AG04449 (cell line): Measurements from ENCODE around the gene RBP3.

Experiments
- CTCF ChIA-PET: fragments of 350-600 bp; formaldehyde crosslinking; extraction: SDS; loops from one replicate; lab custom pipeline; 2021; ENCODE audit warnings: antibody characterized with exemption; lab: Yijun Ruan, JAX
- POLR2A ChIA-PET: fragments of 400-600, 350-600 bp; formaldehyde crosslinking; extraction: SDS; loops from one replicate; lab custom pipeline; 2020; ENCODE audit warnings: antibody characterized with exemption, inconsistent platforms; lab: Yijun Ruan, JAX
- DNase-seq: peaks from one replicate; pipeline ENCODE4 v3.0.0-alpha.2; 2010; ENCODE audit warnings: low read depth, low spot score
- H3K4me3 ChIP-seq: 2 replicates; pipeline ENCODE4 v1.5.1; 2011; ENCODE audit warnings: low read depth, mild to moderate bottlenecking, control low read depth, low read length
- CTCF ChIP-seq: IDR thresholded peaks from one replicate; pipeline ENCODE4 v1.5.1; 2011; ENCODE audit warnings: mild to moderate bottlenecking, moderate library complexity, low read length, control low read depth, inconsistent platforms; ENCODE audit not compliant: insufficient read depth; ENCODE audit errors: missing control alignments

Gene RBP3

GRCh38 chr10:47368431-47369180 lies 20.4 kb downstream of the RBP3 start:
- ChIA-PET CTCF (interaction anchor here (0.6 to 1.2 kb wide), 2 partner anchors 9 to 15 kb away, joined by 3 to 4 read pairs; no protein-coding TSS in a partner anchor), POLR2A (no interaction called here)
- no peak for TF ChIP-seq CTCF
- no peak overlapping the region for H3K4me3 ChIP-seq
- DNase-seq, result no peak

GRCh38 chr10:47369251-47369894 lies 21.2 kb downstream of the RBP3 start:
- CTCF ChIA-PET, result interaction anchor here (0.6 to 1.2 kb wide), 3 partner anchors 8 to 16 kb away, joined by 3 to 4 read pairs (median 3); no protein-coding TSS in a partner anchor

GRCh38 chr10:47370015-47370767 lies 22.0 kb downstream of the RBP3 start:
- DNase-seq, result no peak
- TF ChIP-seq CTCF, result no peak
- ChIA-PET POLR2A (no interaction called here), CTCF (interaction anchor here (0.7 kb wide), 1 partner anchor 8 kb away, joined by 3 read pairs; no protein-coding TSS in a partner anchor)
- no peak overlapping the region for H3K4me3 ChIP-seq

More at GRCh38 chr10:47369251-47369894, 21.2 kb downstream of the RBP3 start:
- no peak overlapping the region for H3K4me3 ChIP-seq
- TF ChIP-seq CTCF, result no peak
- DNase-seq, result no peak
- POLR2A ChIA-PET, result no interaction called here

- H3K4me3 ChIP-seq, result no peak overlapping the region
- POLR2A ChIA-PET, result no interaction called here
- DNase-seq, result no peak
- TF ChIP-seq CTCF, result no peak
- CTCF ChIA-PET, result interaction anchor here (2.7 kb wide), 1 partner anchor 9 kb away, joined by 17 read pairs; no protein-coding TSS in a partner anchor
Measured at GRCh38 chr10:47370878-47371277, 22.7 kb downstream of the RBP3 start.

- no peak for TF ChIP-seq CTCF
Measured at GRCh38 chr10:47371629-47372485, 23.7 kb downstream of the RBP3 start.

More at GRCh38 chr10:47371629-47372485, 23.7 kb downstream of the RBP3 start:
- DNase-seq, result no peak
- POLR2A ChIA-PET, result no interaction called here
- no peak overlapping the region for H3K4me3 ChIP-seq
- CTCF ChIA-PET, result interaction anchor here (1.1 to 2.7 kb wide), 2 partner anchors 10 to 16 kb away, joined by 3 to 17 read pairs; no protein-coding TSS in a partner anchor
